ENCODE results near the gene GPR108. TPM values are rescaled to one million over a fixed set of nuclear protein-coding genes. Genes with fewer than 3 reads are reported as not detected.
A peak's percentile ranks its signal among the peaks of the same experiment; 100 is the strongest.

GPR108 gene
- total and polyA plus RNA-seq, 7 experiments from 2014 or later = 36.1 to 96.5 (median 66.1) TPM

DNA sequence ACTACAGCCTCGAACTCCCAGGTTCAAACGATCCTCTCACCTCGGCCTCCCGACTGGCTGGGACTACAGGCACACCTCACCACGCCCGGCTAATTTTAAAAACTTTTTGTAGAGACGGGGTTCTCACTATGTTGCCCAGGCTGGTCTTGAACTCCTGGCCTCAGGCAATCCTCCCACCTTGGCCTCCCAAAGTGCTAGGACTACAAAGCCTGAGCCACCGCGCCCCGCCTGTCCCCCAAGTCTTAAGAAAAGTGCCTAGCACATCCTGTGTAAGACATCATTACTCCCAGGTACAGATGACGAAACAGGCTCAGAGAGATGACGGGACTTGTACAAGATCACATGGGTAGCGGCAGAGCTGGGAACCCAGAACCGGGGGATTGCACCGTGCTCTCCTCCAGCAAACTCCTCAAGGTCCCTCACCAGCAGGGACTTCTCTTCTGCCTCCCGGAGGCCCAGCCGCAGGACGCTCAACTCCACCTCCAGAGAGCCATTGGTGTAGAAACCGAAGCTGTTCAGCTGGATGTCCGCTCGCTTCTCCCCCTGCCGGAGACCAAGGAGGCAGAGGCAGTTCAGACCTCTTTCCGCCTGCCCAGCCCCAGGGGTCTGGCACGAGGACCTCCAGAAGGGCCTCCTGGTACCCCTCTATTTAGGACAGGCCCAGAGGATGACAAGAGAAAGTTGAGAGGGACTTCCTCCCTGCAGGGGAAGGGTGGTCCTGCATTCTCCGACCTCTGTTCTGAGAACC lies 1.0 kb downstream of the GPR108 start:
- ATAC-seq (peak; percentile 4), DNase-seq (peak; percentile 50 to 84 (median 68))
- Mint-ChIP-seq H3K27me3 (peaks cover 0 to 3% (median 0%) of the 10 kb centered on the region in 5 donors), H3K27ac (peak overlapping the region; percentile 90 to 99 (median 95)), H3K36me3 (peaks cover 0 to 18% (median 5%) of the 10 kb centered on the region in 5 donors), H3K9me3 (no peaks in the 10 kb centered on the region), H3K4me3 (peak overlapping the region; percentile 89 to 98 (median 96)), H3K4me1 (peaks cover 24 to 40% (median 37%) of the 10 kb centered on the region in 7 donors)
- H3K9me3 ChIP-seq (ENCODE audit: control insufficient read depth in 2 of 3, low read length in 3 of 3) = no peaks in the 10 kb centered on the region
- peaks cover 0 to 29% (median 4%) of the 10 kb centered on the region in 3 experiments for H3K36me3 ChIP-seq (ENCODE audit: control insufficient read depth in 2 of 3, insufficient read depth in 3 of 3, low read length in 3 of 3)
- peaks cover 31 to 32% of the 10 kb centered on the region in 2 donors for H3K4me1 ChIP-seq (ENCODE audit: control insufficient read depth in 2 of 2, insufficient read depth in 2 of 2, low read length in 2 of 2)
- no peaks in the 10 kb centered on the region for H3K27me3 ChIP-seq (ENCODE audit: control insufficient read depth in 2 of 2, insufficient read depth in 2 of 2, low read length in 2 of 2)
- CTCF ChIA-PET = interaction anchor here (0.9 to 1.5 kb wide), 6 partner anchors 10 to 327 kb away, joined by 3 to 8 read pairs (median 3); no protein-coding TSS in a partner anchor
- H3K4me3 ChIP-seq (ENCODE audit: low read length) = peak overlapping the region; percentile 87
- H3K27ac ChIP-seq (ENCODE audit: low read depth, low read length) = peak overlapping the region; percentile 86
- intact Hi-C loops (cut with micrococcal nuclease) = loop anchor here (1.0 to 10.0 kb wide), 18 partner anchors 62 to 1091 kb away; partner anchors contain the start of genes ALKBH7 (in 1 of the 2), ARHGEF18 (in 1 of the 2), CD70 (in 1 of the 2) and HSD11B1L (in 1 of the 2)
- POLR2A ChIA-PET = interaction anchor here (0.7 to 3.1 kb wide), 5 partner anchors 32 to 127 kb away, joined by 3 to 35 read pairs (median 3); partner anchors contain the start of gene VAV1

DNA sequence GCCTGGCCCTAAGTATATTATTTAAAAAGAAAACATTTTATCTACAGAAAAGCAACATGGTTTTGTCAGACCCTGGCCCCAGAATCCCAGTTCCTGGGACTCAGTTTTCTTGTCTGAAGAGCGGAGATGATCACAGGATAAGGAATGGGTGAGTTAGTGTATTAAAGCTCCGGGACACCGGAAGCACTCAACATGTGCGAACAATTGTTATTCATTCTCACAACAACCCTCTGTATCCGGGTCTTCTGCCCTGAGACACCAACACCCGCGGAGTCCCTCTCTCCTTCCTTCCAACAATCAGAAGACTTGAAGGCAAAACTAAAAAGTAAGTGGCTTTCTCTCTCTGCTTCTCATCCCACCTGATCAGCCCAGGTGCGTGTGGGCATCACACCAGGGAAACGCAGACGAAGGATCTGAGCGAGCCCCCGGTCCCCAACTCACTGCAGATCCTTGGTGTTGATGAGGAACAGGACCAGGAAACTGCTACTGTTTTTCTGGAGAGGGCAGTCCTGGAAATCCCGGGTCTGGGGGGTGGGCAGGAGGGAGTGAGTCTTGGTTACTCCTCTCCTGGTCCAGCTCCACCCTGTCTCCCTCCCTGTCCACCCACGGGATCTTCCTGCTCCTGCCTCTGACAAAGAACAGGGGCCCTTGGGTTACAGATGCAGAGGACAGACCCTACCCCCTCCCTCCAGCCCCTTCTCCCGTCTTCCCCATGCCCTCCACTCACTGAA lies 2.0 kb downstream of the GPR108 start:
- Mint-ChIP-seq H3K36me3 (peaks cover 0 to 18% (median 5%) of the 10 kb centered on the region in 5 donors), H3K27ac (peak overlapping the region in 5 of 9 donors; percentile 65 to 99 (median 94)), H3K9me3 (no peaks in the 10 kb centered on the region), H3K4me1 (peaks cover 24 to 36% (median 30%) of the 10 kb centered on the region in 7 donors), H3K27me3 (peaks cover 0 to 3% (median 0%) of the 10 kb centered on the region in 5 donors), H3K4me3 (peak overlapping the region in 5 of 10 donors; percentile 19 to 98 (median 94))
- DNase-seq = no peak
- POLR2A ChIA-PET = no interaction called here
- H3K9me3 ChIP-seq (ENCODE audit: control insufficient read depth in 2 of 3, low read length in 3 of 3) = no peaks in the 10 kb centered on the region
- ATAC-seq = no peak
- H3K27ac ChIP-seq (ENCODE audit: low read depth, low read length) = peak overlapping the region; percentile 86
- intact Hi-C loops (cut with micrococcal nuclease) = loop anchor here (5.0 to 10.0 kb wide), 10 partner anchors 192 to 1092 kb away; partner anchors contain the start of genes ALKBH7 (in 1 of the 2), ARHGEF18 (in 1 of the 2), HSD11B1L (in 1 of the 2) and MICOS13 (in 1 of the 2)
- no peak overlapping the region for H3K4me3 ChIP-seq (ENCODE audit: low read length)
- H3K4me1 ChIP-seq (ENCODE audit: control insufficient read depth in 2 of 2, insufficient read depth in 2 of 2, low read length in 2 of 2) = peaks cover 29 to 32% of the 10 kb centered on the region in 2 donors
- CTCF ChIA-PET = interaction anchor here (1.2 to 1.5 kb wide), 3 partner anchors 11 to 228 kb away, joined by 3 to 8 read pairs (median 3); no protein-coding TSS in a partner anchor
- H3K36me3 ChIP-seq (ENCODE audit: control insufficient read depth in 2 of 3, insufficient read depth in 3 of 3, low read length in 3 of 3) = peaks cover 0 to 32% (median 4%) of the 10 kb centered on the region in 3 experiments
- no peaks in the 10 kb centered on the region for H3K27me3 ChIP-seq (ENCODE audit: control insufficient read depth in 2 of 2, insufficient read depth in 2 of 2, low read length in 2 of 2)

DNA sequence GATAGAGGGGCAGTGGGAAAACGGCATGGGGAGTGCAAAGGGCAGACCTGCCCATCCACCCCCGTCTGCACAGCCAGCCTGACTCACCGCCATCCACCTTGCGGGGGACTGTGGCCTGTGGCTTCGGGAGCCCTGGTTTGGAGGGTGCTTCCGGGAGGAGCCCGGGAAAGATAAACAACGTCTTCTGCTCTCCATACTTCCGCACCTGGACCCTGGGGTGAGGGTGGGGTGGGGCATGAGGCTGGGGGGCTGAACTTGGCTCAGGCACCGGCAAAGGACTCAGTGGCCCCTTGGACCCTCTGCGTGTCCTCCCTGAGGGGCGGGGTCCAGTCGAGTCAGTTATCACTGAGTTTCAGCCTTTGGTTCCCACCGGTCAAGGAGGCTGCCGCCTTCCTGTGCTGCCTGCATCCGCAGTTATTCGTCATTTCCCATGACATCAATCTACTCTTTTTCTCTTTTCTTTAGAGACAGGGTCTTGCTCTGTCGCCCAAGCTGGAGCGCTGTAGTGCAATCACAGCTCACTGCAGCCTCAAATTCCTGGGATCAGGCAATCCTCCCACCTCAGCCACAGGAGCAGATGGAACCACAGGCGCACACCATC lies 3.2 kb downstream of the GPR108 start:
- Histone ChIP-seq H3K4me1 (ENCODE audit: control insufficient read depth in 2 of 2, insufficient read depth in 2 of 2, low read length in 2 of 2) (peaks cover 21 to 25% of the 10 kb centered on the region in 2 donors), H3K9me3 (ENCODE audit: control insufficient read depth in 2 of 3, low read length in 3 of 3) (no peaks in the 10 kb centered on the region), H3K4me3 (ENCODE audit: low read length) (no peak overlapping the region), H3K27me3 (ENCODE audit: control insufficient read depth in 2 of 2, insufficient read depth in 2 of 2, low read length in 2 of 2) (no peaks in the 10 kb centered on the region), H3K36me3 (ENCODE audit: control insufficient read depth in 2 of 3, insufficient read depth in 3 of 3, low read length in 3 of 3) (peaks cover 0 to 37% (median 4%) of the 10 kb centered on the region in 3 experiments), H3K27ac (ENCODE audit: low read depth, low read length) (no peak overlapping the region)
- DNase-seq (no peak), ATAC-seq (no peak)
- Mint-ChIP-seq H3K27ac (no peak overlapping the region), H3K9me3 (no peaks in the 10 kb centered on the region), H3K4me3 (no peak overlapping the region), H3K27me3 (peaks cover 0 to 3% (median 0%) of the 10 kb centered on the region in 5 donors), H3K36me3 (peaks cover 0 to 18% (median 5%) of the 10 kb centered on the region in 5 donors), H3K4me1 (peaks cover 24 to 36% (median 27%) of the 10 kb centered on the region in 7 donors)
- intact Hi-C loops (cut with micrococcal nuclease) = loop anchor here (10.0 kb wide), 5 partner anchors 271 to 1049 kb away; partner anchors contain the start of genes ARHGEF18 (in 1 of the 2), HSD11B1L (in 1 of the 2), MICOS13 (in 1 of the 2) and RANBP3 (in 1 of the 2)
- POLR2A ChIA-PET = no interaction called here
- CTCF ChIA-PET = no interaction called here

DNA sequence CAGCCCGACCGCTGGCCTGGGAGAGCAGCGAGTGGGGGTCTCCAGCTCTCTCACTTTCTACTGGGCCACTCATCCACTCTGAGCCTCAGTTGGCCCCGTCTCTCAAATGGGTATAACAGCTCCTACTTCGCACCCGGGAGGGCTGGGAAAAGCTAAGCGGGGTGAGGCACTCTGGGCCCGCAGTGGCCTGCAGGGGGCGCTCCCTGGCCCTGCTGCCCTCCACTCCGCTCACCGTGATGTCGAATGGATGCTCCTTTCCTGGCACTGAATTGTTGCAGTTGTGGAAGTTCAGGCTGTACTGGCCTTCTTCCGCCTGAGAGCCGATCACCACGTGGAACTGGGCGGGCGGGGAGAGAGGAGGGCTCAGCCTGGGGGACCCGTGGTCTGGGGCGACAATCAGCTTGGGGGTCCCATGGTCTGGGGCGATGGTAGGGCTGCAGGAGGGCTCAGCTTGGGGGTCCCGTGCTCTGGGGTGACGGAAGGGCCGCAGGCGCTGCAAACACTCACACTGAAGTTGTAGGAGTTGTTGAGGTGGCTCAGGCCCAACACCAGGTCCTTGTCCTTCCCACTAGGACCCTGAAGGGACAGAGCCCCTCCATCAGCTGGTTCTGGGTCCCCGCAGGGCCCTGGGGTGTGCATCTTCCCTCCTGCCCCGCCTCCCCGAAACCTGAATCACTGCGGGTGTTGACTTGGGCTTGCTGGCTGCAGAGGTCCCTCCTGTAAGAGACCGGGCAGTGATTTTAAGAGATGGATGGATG lies 3.9 kb downstream of the GPR108 start:
- Histone ChIP-seq H3K36me3 (ENCODE audit: control insufficient read depth in 2 of 3, insufficient read depth in 3 of 3, low read length in 3 of 3) (peaks cover 0 to 37% (median 4%) of the 10 kb centered on the region in 3 experiments), H3K27ac (ENCODE audit: low read depth, low read length) (no peak overlapping the region), H3K27me3 (ENCODE audit: control insufficient read depth in 2 of 2, insufficient read depth in 2 of 2, low read length in 2 of 2) (no peaks in the 10 kb centered on the region), H3K9me3 (ENCODE audit: control insufficient read depth in 2 of 3, low read length in 3 of 3) (no peaks in the 10 kb centered on the region), H3K4me3 (ENCODE audit: low read length) (no peak overlapping the region), H3K4me1 (ENCODE audit: control insufficient read depth in 2 of 2, insufficient read depth in 2 of 2, low read length in 2 of 2) (peaks cover 14 to 18% of the 10 kb centered on the region in 2 donors)
- Mint-ChIP-seq H3K27ac (no peak overlapping the region), H3K4me1 (peaks cover 17 to 29% (median 20%) of the 10 kb centered on the region in 7 donors), H3K4me3 (no peak overlapping the region), H3K27me3 (peaks cover 0 to 3% (median 0%) of the 10 kb centered on the region in 5 donors), H3K9me3 (no peaks in the 10 kb centered on the region), H3K36me3 (peaks cover 0 to 18% (median 5%) of the 10 kb centered on the region in 5 donors)
- DNase-seq (no peak), ATAC-seq (no peak)
- CTCF ChIA-PET = no interaction called here
- POLR2A ChIA-PET = no interaction called here
- intact Hi-C loops (cut with micrococcal nuclease) = loop anchor here (10.0 kb wide), 5 partner anchors 271 to 1049 kb away; partner anchors contain the start of genes ARHGEF18 (in 1 of the 2), HSD11B1L (in 1 of the 2), MICOS13 (in 1 of the 2) and RANBP3 (in 1 of the 2)

DNA sequence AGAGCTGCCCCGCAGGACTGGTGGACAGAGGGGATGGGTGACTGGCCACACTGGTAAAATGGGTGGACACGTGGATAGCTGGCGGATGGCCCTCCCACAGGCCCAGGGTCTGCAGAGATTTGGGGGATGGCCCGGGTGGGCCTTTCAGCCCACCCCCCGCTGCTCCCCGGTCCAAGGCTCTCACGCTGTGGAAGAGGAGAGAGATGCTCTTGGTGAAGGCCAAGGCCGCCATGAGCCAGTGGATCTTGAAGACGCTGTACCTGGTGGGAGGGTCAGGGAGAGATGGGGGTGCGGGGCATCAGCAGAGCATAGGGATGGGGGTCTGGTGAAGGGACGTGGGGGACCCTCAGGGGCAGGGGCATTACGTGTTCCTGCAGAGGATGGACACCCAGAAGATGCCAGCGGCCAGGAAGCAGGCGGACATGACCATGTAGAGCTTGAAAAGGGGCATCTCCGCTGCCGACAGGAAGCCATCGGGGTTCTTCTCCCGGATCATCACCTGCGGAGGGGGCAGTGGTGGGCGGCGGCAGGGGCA lies 4.5 kb downstream of the GPR108 start:
- Mint-ChIP-seq H3K9me3 (no peaks in the 10 kb centered on the region), H3K4me3 (peak overlapping the region in 1 of 10 donors; percentile 48), H3K27ac (peak overlapping the region in 1 of 9 donors; percentile 49), H3K27me3 (peaks cover 0 to 3% (median 0%) of the 10 kb centered on the region in 5 donors), H3K4me1 (peaks cover 11 to 28% (median 14%) of the 10 kb centered on the region in 7 donors), H3K36me3 (peaks cover 0 to 18% (median 5%) of the 10 kb centered on the region in 5 donors)
- ChIA-PET POLR2A (no interaction called here), CTCF (interaction anchor here (0.5 kb wide), 2 partner anchors 77 to 276 kb away, joined by 3 read pairs; no protein-coding TSS in a partner anchor)
- Histone ChIP-seq H3K4me3 (ENCODE audit: low read length) (no peak overlapping the region), H3K36me3 (ENCODE audit: control insufficient read depth in 2 of 3, insufficient read depth in 3 of 3, low read length in 3 of 3) (peaks cover 0 to 37% (median 4%) of the 10 kb centered on the region in 3 experiments), H3K27me3 (ENCODE audit: control insufficient read depth in 2 of 2, insufficient read depth in 2 of 2, low read length in 2 of 2) (no peaks in the 10 kb centered on the region), H3K9me3 (ENCODE audit: control insufficient read depth in 2 of 3, low read length in 3 of 3) (no peaks in the 10 kb centered on the region), H3K27ac (ENCODE audit: low read depth, low read length) (no peak overlapping the region), H3K4me1 (ENCODE audit: control insufficient read depth in 2 of 2, insufficient read depth in 2 of 2, low read length in 2 of 2) (peaks cover 8 to 11% of the 10 kb centered on the region in 2 donors)
- DNase-seq = no peak
- ATAC-seq = no peak
- intact Hi-C loops (cut with micrococcal nuclease) = loop anchor here (10.0 kb wide), 5 partner anchors 272 to 1048 kb away; partner anchors contain the start of genes ARHGEF18 (in 1 of the 2), HSD11B1L (in 1 of the 2), MICOS13 (in 1 of the 2) and RANBP3 (in 1 of the 2)
